GM12892 (cell line): ENCODE data around the gene TRIAP1.

ENCODE experiments used
- DNase-seq: peaks from one replicate; pipeline ENCODE4 v3.0.0; 2011; ENCODE audit not compliant: insufficient read length
- FAIRE-seq: peaks from 2 replicates; lab custom pipeline; 2011; peaks lifted over from hg19 to GRCh38; lab: Jason Lieb, UNC
- POLR2A ChIP-seq: IDR thresholded peaks from 2 replicates; pipeline ENCODE4 v1.6.1; 2011; ENCODE audit warnings: low read depth, low read length, control low read depth
- POLR2AphosphoS5 ChIP-seq: IDR thresholded peaks from 2 replicates; pipeline ENCODE4 v1.6.1; 2011; ENCODE audit warnings: low read depth, low read length, control low read depth
- TAF1 ChIP-seq: IDR thresholded peaks from 2 replicates; pipeline ENCODE4 v1.6.1; 2011; ENCODE audit warnings: low read depth, mild to moderate bottlenecking, control low read depth, low read length, borderline replicate concordance

TRIAP1 gene

GRCh38 chr12:120439646-120440247 lies 6.4 kb downstream of the TRIAP1 start:
- DNase-seq (peak; percentile 67), FAIRE-seq (peak; percentile 62)
- TF ChIP-seq POLR2AphosphoS5 (no peak), TAF1 (no peak), POLR2A (no peak)

- TF ChIP-seq POLR2A: no peak
- no peak for TF ChIP-seq TAF1
- TF ChIP-seq POLR2AphosphoS5: no peak
These were observed 7.5 kb downstream of the TRIAP1 start for GRCh38 chr12:120438495-120439198.

GRCh38 chr12:120437735-120438494 lies 8.3 kb downstream of the TRIAP1 start, which contains the start of gene COX6A1:
TSS of gene COX6A1 (plus strand) at chr12:120438113. CDS start at chr12:120438127, 14 bp downstream.
- FAIRE-seq: peak; percentile 96
- TF ChIP-seq TAF1: peak; percentile 83
- TF ChIP-seq POLR2AphosphoS5: peak; percentile 78
- peak; percentile 82; the same call in 1 of the 2 replicates for TF ChIP-seq POLR2A

More at GRCh38 chr12:120438495-120439198, 7.5 kb downstream of the TRIAP1 start:
- FAIRE-seq: no peak
- DNase-seq: no peak

GRCh38 chr12:120432772-120433525 lies 13.2 kb downstream of the TRIAP1 start:
- no peak for TF ChIP-seq TAF1
- TF ChIP-seq POLR2A: no peak
- no peak for TF ChIP-seq POLR2AphosphoS5
- FAIRE-seq: no peak
- DNase-seq: no peak

More at GRCh38 chr12:120437735-120438494, 8.3 kb downstream of the TRIAP1 start, which contains the start of gene COX6A1:
- peak; percentile 94 for DNase-seq

GRCh38 chr12:120429368-120429767 lies 16.8 kb downstream of the TRIAP1 start:
- TF ChIP-seq POLR2A (no peak), POLR2AphosphoS5 (no peak), TAF1 (no peak)
- no peak for FAIRE-seq

GRCh38 chr12:120428597-120429229 lies 17.5 kb downstream of the TRIAP1 start:
- TF ChIP-seq POLR2A (no peak), POLR2AphosphoS5 (no peak), TAF1 (no peak)
- DNase-seq (no peak), FAIRE-seq (no peak)

More at GRCh38 chr12:120429368-120429767, 16.8 kb downstream of the TRIAP1 start:
- DNase-seq: no peak

GRCh38 chr12:120425797-120426196 lies 20.4 kb downstream of the TRIAP1 start:
- TF ChIP-seq POLR2AphosphoS5 (no peak), POLR2A (no peak), TAF1 (no peak)
- FAIRE-seq (no peak), DNase-seq (no peak)

GRCh38 chr12:120422892-120423456 lies 23.2 kb downstream of the TRIAP1 start:
- DNase-seq (no peak), FAIRE-seq (no peak)
- no peak for TF ChIP-seq TAF1
- no peak for TF ChIP-seq POLR2AphosphoS5
- TF ChIP-seq POLR2A: no peak

GRCh38 chr12:120421701-120422100 lies 24.5 kb downstream of the TRIAP1 start:
- FAIRE-seq: no peak
- TF ChIP-seq TAF1: no peak
- no peak for TF ChIP-seq POLR2AphosphoS5
- TF ChIP-seq POLR2A: no peak
- DNase-seq: no peak
